H9 (cell line): ENCODE measurements around the gene TSNAXIP1. TPM values are rescaled to one million over a fixed set of nuclear protein-coding genes. Genes with fewer than 3 reads are reported as not detected.

Source experiments
- DNase-seq: peaks from one replicate; pipeline ENCODE4 v3.0.0-alpha.2; 2017
- H2AFZ ChIP-seq: one replicate; pipeline ENCODE4 v1.6.1; 2013; ENCODE audit warnings: mild to moderate bottlenecking, low read length, control low read depth, moderate library complexity
- H2AK5ac ChIP-seq: 2 replicates; pipeline ENCODE4 v1.6.1; 2013; ENCODE audit warnings: low read length, control low read depth, mixed read lengths; ENCODE audit not compliant: insufficient read length
- H2BK120ac ChIP-seq: one replicate; pipeline ENCODE4 v1.6.1; 2013; ENCODE audit warnings: low read depth, mild to moderate bottlenecking, low read length, control low read depth, inconsistent platforms; ENCODE audit not compliant: poor library complexity, severe bottlenecking
- H2BK12ac ChIP-seq: 2 replicates; pipeline ENCODE4 v1.6.1; 2013; ENCODE audit warnings: low read length, control low read depth, mixed read lengths, low read depth; ENCODE audit not compliant: insufficient read length
- H2BK15ac ChIP-seq: 2 replicates; pipeline ENCODE4 v1.6.1; 2013; ENCODE audit warnings: low read depth, low read length, control low read depth
- H2BK20ac ChIP-seq: one replicate; pipeline ENCODE4 v1.6.1; 2013; ENCODE audit warnings: low read depth, mild to moderate bottlenecking, low read length, control low read depth, inconsistent platforms; ENCODE audit not compliant: poor library complexity, severe bottlenecking
- H2BK5ac ChIP-seq: 2 replicates; pipeline ENCODE4 v1.6.1; 2013; ENCODE audit warnings: low read length, control low read depth, mixed read lengths; ENCODE audit not compliant: insufficient read length
- H3K14ac ChIP-seq: 2 replicates; pipeline ENCODE4 v1.6.1; 2013; ENCODE audit warnings: low read length, control low read depth; ENCODE audit not compliant: insufficient read depth
- H3K18ac ChIP-seq: 2 replicates; pipeline ENCODE4 v1.6.1; 2013; ENCODE audit warnings: low read depth, mild to moderate bottlenecking, mixed read lengths, low read length, control low read depth; ENCODE audit not compliant: insufficient read length
- H3K23ac ChIP-seq: 2 replicates; pipeline ENCODE4 v1.6.1; 2013; ENCODE audit warnings: low read length, control low read depth, mixed read lengths, low read depth; ENCODE audit not compliant: insufficient read length
- H3K23me2 ChIP-seq: 2 replicates; pipeline ENCODE4 v1.6.1; 2013; ENCODE audit warnings: low read depth, mild to moderate bottlenecking, mixed read lengths, low read length, control low read depth; ENCODE audit not compliant: insufficient read length, poor library complexity, severe bottlenecking
- H3K27ac ChIP-seq: 2 replicates; pipeline ENCODE4 v1.5.1; 2013; ENCODE audit warnings: low read length, control low read depth, mixed read lengths, low read depth; ENCODE audit not compliant: insufficient read length
- H3K27me3 ChIP-seq: 2 replicates; pipeline ENCODE4 v1.6.1; 2013; ENCODE audit warnings: low read length, control low read depth, inconsistent platforms; ENCODE audit not compliant: insufficient read depth
- H3K4ac ChIP-seq: 2 replicates; pipeline ENCODE4 v1.6.1; 2013; ENCODE audit warnings: low read depth, mild to moderate bottlenecking, control low read depth, inconsistent platforms, low read length, moderate library complexity
- H3K4me1 ChIP-seq: 2 replicates; pipeline ENCODE4 v1.6.1; 2013; ENCODE audit warnings: low read length, control low read depth, inconsistent platforms; ENCODE audit not compliant: insufficient read depth
- H3K4me2 ChIP-seq: 2 replicates; pipeline ENCODE4 v1.6.1; 2013; ENCODE audit warnings: low read length, control low read depth, mixed read lengths; ENCODE audit not compliant: insufficient read length, insufficient read depth
- H3K56ac ChIP-seq: 2 replicates; pipeline ENCODE4 v1.6.1; 2013; ENCODE audit warnings: low read depth, mild to moderate bottlenecking, mixed read lengths, low read length, control low read depth; ENCODE audit not compliant: insufficient read length
- H3K79me1 ChIP-seq: 2 replicates; pipeline ENCODE4 v1.6.1; 2013; ENCODE audit warnings: low read depth, mild to moderate bottlenecking, moderate library complexity, low read length, control low read depth, inconsistent platforms; ENCODE audit not compliant: insufficient read depth, poor library complexity, severe bottlenecking
- H3K79me2 ChIP-seq: 2 replicates; pipeline ENCODE4 v1.6.1; 2013; ENCODE audit warnings: low read length, control low read depth, inconsistent platforms; ENCODE audit not compliant: insufficient read depth
- H3K9ac ChIP-seq: 2 replicates; pipeline ENCODE4 v1.6.1; 2013; ENCODE audit warnings: low read length, control low read depth, mixed read lengths; ENCODE audit not compliant: insufficient read length; ENCODE audit errors: extremely low read depth
- H3K9me3 ChIP-seq: one replicate; pipeline ENCODE4 v1.6.1; 2013; ENCODE audit warnings: low read depth, low read length, inconsistent platforms; ENCODE audit not compliant: control insufficient read depth
- H3T11ph ChIP-seq: one replicate; pipeline ENCODE4 v1.6.1; 2013; ENCODE audit warnings: mild to moderate bottlenecking, low read length, control low read depth, inconsistent platforms
- H4K20me1 ChIP-seq: one replicate; pipeline ENCODE4 v1.6.1; 2013; ENCODE audit not compliant: control insufficient read depth, insufficient read length, insufficient read depth
- H4K5ac ChIP-seq: 2 replicates; pipeline ENCODE4 v1.6.1; 2013; ENCODE audit warnings: low read depth, mild to moderate bottlenecking, mixed read lengths, low read length, control low read depth; ENCODE audit not compliant: insufficient read length
- H4K8ac ChIP-seq: replicated peaks from 2 replicates; pipeline ENCODE4 v1.6.1; 2013; ENCODE audit warnings: low read length, control low read depth, mixed read lengths, low read depth; ENCODE audit not compliant: insufficient read length
- H4K91ac ChIP-seq: 2 replicates; pipeline ENCODE4 v1.6.1; 2013; ENCODE audit warnings: low read depth, mild to moderate bottlenecking, moderate library complexity, mixed read lengths, low read length, control low read depth; ENCODE audit not compliant: insufficient read length
- H3K27ac Mint-ChIP-seq, 3 experiments: 2 replicates in 2 of 3; 3 replicates in 1 of 3; pipeline ENCODE4 v1.8.0; 2020 to 2021; ENCODE audit warnings: mixed read lengths in 3 of 3, mild to moderate bottlenecking in 1 of 3, moderate library complexity in 1 of 3
- H3K27me3 Mint-ChIP-seq: 2 replicates; pipeline ENCODE4 v1.8.0; 2021; ENCODE audit warnings: low read depth, mild to moderate bottlenecking, moderate library complexity, mixed read lengths
- H3K36me3 Mint-ChIP-seq, 3 experiments: 2 replicates in 2 of 3; 3 replicates in 1 of 3; pipeline ENCODE4 v1.8.0; 2020 to 2021; ENCODE audit warnings: low read depth in 3 of 3, mixed read lengths in 3 of 3; ENCODE audit not compliant: insufficient read depth in 1 of 3
- H3K4me1 Mint-ChIP-seq, 2 experiments: 2 replicates each; pipeline ENCODE4 v1.8.0; 2020; ENCODE audit warnings: mixed read lengths in 2 of 2
- H3K4me3 Mint-ChIP-seq, 2 experiments: 2 replicates in 1 of 2; 3 replicates in 1 of 2; pipeline ENCODE4 v1.8.0; 2020 to 2021; ENCODE audit warnings: mild to moderate bottlenecking in 2 of 2, mixed read lengths in 2 of 2, moderate library complexity in 1 of 2
- H3K9me3 Mint-ChIP-seq, 2 experiments: 2 replicates in 1 of 2; 3 replicates in 1 of 2; pipeline ENCODE4 v1.8.0; 2020; ENCODE audit warnings: mild to moderate bottlenecking in 2 of 2, mixed read lengths in 2 of 2, moderate library complexity in 1 of 2
- CTCF ChIP-seq: fragments of 200-600 bp; sonication (generic); conservative IDR thresholded peaks from 3 replicates; pipeline ENCODE4 v1.8.0; 2021; ENCODE audit warnings: antibody characterized with exemption, mild to moderate bottlenecking
- WGBS: extraction: QIAGEN DNeasy Blood & Tissue Kit; methylation state at CpG from one replicate; pipeline ENCODE4 v1.1.7; 2013; ENCODE audit warnings: missing lambda C conversion rate, low lambda C conversion rate, mixed read lengths; ENCODE audit not compliant: insufficient read length; ENCODE audit errors: extremely low coverage; 5-methylcytosine and 5-hydroxymethylcytosine counted together
- total RNA-seq: library from RNA; stranded (reverse); gene quantifications from 2 replicates; pipeline ENCODE4 v1.2.1, GENCODE V29; 2021

Gene TSNAXIP1
- total RNA-seq, 1 experiment from 2014 or later, result 1.3 TPM

GRCh38 chr16:67775273-67775672 is 31.4 kb upstream of the TSNAXIP1 start:
- Histone ChIP-seq H3K9ac (no peak overlapping the region), H3K4me1 (no peaks in the 10 kb centered on the region), H3K79me1 (no peaks in the 10 kb centered on the region), H3K18ac (no peak overlapping the region), H2BK5ac (no peak overlapping the region), H3K4me2 (no peak overlapping the region), H2AFZ (no peak overlapping the region), H4K5ac (no peak overlapping the region), H4K20me1 (no peaks in the 10 kb centered on the region), H3K56ac (no peak overlapping the region), H2BK20ac (no peak overlapping the region), H2BK12ac (no peak overlapping the region), H3K9me3 (no peaks in the 10 kb centered on the region), H3K4ac (no peak overlapping the region), H3K79me2 (0 out of 2 replicates have a peak, but pooled peaks cover 3% of the 10 kb centered on the region), H3K27me3 (no peaks in the 10 kb centered on the region), H3K23ac (no peak overlapping the region), H4K8ac (no peak overlapping the region), H2BK15ac (no peak overlapping the region), H3T11ph (no peak overlapping the region), H3K23me2 (no peaks in the 10 kb centered on the region), H4K91ac (no peak overlapping the region), H2BK120ac (no peak overlapping the region), H3K14ac (no peak overlapping the region), H2AK5ac (no peak overlapping the region), H3K27ac (no peak overlapping the region)
- no peak for DNase-seq
- peaks cover 6 to 18% (median 12%) of the 10 kb centered on the region in 3 experiments for H3K36me3 Mint-ChIP-seq
- H3K4me3 Mint-ChIP-seq, result no peak overlapping the region
- peaks cover 0 to 3% of the 10 kb centered on the region in 2 experiments; a peak in 1 of 4 replicates for H3K4me1 Mint-ChIP-seq
- no peak for TF ChIP-seq CTCF
- no peak overlapping the region for H3K27ac Mint-ChIP-seq
- WGBS, result no CpG with 5 or more reads among the region's 6 CpGs
- peaks cover 3 to 5% of the 10 kb centered on the region in 2 experiments; a peak in 3 of 5 replicates for H3K9me3 Mint-ChIP-seq
- H3K27me3 Mint-ChIP-seq, result peaks cover 1% of the 10 kb centered on the region; the same call in 1 of the 2 replicates
